DOHH2 (cell line): ENCODE data around the gene SEC31A.

Source experiments
- CTCF ChIP-seq: fragments of 200-600 bp; sonication (generic); IDR thresholded peaks from one replicate; pipeline ENCODE4 v1.5.1; 2014; ENCODE audit warnings: antibody characterized with exemption, mild to moderate bottlenecking, low read depth, low read length; ENCODE audit not compliant: poor library complexity, severe bottlenecking
- EZH2phosphoT487 ChIP-seq: fragments of 200-600 bp; sonication (generic); IDR thresholded peaks from 2 replicates; pipeline ENCODE4 v1.6.1; 2017; ENCODE audit warnings: borderline replicate concordance, mild to moderate bottlenecking, antibody characterized with exemption, low read length, moderate library complexity, mixed read lengths

- no peak for TF ChIP-seq CTCF
- no peak for TF ChIP-seq EZH2phosphoT487
Measured at GRCh38 chr4:82903737-82904136, 12.8 kb upstream of the SEC31A start.
